ENCODE data around the gene TCHP.

- no peak for TF ChIP-seq EZH2phosphoT487 (IDR thresholded peaks at IDR 0.05; ENCODE audit: low read depth)
- no peak for TF ChIP-seq CTCF (IDR thresholded peaks at IDR 0.05; ENCODE audit: low read depth, low read length)
Observed at GRCh38 chr12:109928058-109928656, 28.1 kb downstream of the TCHP start.
